GM10248 (cell line): ENCODE results near the gene BBX.

ENCODE experiments used
- CTCF ChIA-PET: fragments of 300-600 bp; sonication (Branson Sonifier 250); formaldehyde crosslinking; extraction: SDS; loops from one replicate; lab custom pipeline; 2021; ENCODE audit warnings: antibody characterized with exemption; lab: Yijun Ruan, JAX
- POLR2A ChIA-PET: fragments of 350-650 bp; sonication (Branson Sonifier 250); formaldehyde crosslinking; extraction: SDS; loops from one replicate; lab custom pipeline; 2020; ENCODE audit warnings: antibody characterized with exemption; lab: Yijun Ruan, JAX
- DNase-seq: peaks from one replicate; pipeline ENCODE4 v3.0.0; 2012; ENCODE audit errors: extremely low spot score
- CTCF ChIP-seq: IDR thresholded peaks from 2 replicates; pipeline ENCODE4 v1.5.1; 2012; ENCODE audit warnings: mild to moderate bottlenecking, low read depth; ENCODE audit errors: extremely low read depth, missing control alignments, control extremely low read depth

The BBX gene

GRCh38 chr3:107817076-107817475 lies 294.3 kb downstream of the BBX start:
- ChIA-PET CTCF (interaction anchor here (1.7 kb wide), 1 partner anchor 25 kb away, joined by 4 read pairs; no protein-coding TSS in a partner anchor), POLR2A (no interaction called here)
- DNase-seq = no peak
- TF ChIP-seq CTCF = no peak

GRCh38 chr3:107818025-107818424 lies 295.3 kb downstream of the BBX start:
- ChIA-PET POLR2A (no interaction called here), CTCF (interaction anchor here (1.8 kb wide), 1 partner anchor 35 kb away, joined by 5 read pairs; no protein-coding TSS in a partner anchor)
- DNase-seq = no peak
- TF ChIP-seq CTCF = no peak

DNA sequence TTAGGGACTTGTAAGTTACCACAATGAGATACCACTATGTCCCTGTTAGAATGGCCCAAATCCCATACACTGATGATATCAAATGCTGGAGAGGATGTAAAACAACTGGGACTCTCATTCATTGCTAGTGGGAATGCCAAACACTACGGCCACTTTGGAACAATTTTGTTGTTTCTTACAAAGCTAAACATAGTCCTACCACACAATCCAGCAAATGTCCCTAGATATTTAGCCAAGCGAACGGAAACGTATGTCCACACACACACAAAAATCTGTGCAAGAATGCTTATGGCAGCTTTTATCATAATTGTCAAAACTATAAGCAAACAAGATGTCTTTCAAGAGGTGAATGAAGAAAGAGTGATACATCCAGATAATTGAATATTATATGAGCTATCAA lies 296.9 kb downstream of the BBX start:
- TF ChIP-seq CTCF = no peak
- ChIA-PET POLR2A (no interaction called here), CTCF (interaction anchor here (1.8 kb wide), 1 partner anchor 33 kb away, joined by 5 read pairs; no protein-coding TSS in a partner anchor)
- DNase-seq = no peak

DNA sequence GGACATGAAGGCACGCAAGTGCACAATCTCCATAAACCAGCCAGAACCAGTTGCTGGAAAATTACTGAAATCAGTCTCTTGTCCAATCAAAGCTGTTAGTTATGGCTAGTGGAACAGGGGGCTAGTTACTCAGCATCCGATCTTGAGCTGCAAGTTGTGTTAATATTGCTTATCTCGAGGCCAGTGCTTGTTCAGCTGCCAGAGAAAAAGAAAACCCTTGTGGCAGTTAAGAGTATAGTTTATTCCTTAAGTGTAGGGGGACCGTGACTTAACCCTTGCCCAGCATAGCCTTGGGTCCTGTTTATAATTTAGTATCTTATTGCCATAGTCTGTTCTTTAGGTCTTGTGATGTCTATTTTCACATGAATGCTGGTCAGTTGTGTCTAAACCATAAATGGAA lies 299.5 kb downstream of the BBX start:
- CTCF ChIA-PET = no interaction called here
- POLR2A ChIA-PET = no interaction called here
- no peak for TF ChIP-seq CTCF
- DNase-seq = no peak

DNA sequence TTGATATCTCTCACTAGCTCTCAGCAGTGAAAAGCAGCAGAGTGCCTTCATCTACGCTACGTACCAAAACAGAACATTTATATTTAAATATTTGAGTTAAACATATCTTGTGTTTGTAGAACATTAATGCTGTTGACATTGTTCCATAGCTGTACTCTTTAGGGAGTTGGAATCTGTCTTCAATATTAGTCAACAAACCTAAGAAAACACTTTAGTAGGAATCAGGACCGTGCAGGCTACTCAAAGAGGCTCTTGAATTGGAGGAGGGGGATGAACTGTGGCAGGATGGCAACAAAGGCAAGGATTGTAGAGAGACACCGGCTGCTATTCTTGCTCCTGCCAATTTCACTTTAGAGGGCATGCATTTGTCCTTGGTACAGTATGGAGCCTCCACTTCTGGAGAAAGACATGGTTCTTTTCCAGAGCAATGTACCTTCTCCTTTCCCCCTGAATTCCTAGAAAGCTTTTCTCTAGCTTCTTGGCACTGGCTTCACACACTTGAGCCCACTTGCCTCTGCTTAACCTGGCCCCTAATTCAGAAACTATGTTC lies 302.1 kb downstream of the BBX start:
- ChIA-PET CTCF (interaction anchor here (1.2 to 1.6 kb wide), 2 partner anchors 11 to 13 kb away, joined by 3 to 4 read pairs; no protein-coding TSS in a partner anchor), POLR2A (no interaction called here)
- DNase-seq = no peak
- TF ChIP-seq CTCF = no peak

GRCh38 chr3:107825556-107825955 lies 302.8 kb downstream of the BBX start:
- DNase-seq = no peak

More at GRCh38 chr3:107825556-107825955, 302.8 kb downstream of the BBX start:
- POLR2A ChIA-PET = no interaction called here
- CTCF ChIA-PET = interaction anchor here (1.2 kb wide), 1 partner anchor 11 kb away, joined by 3 read pairs; no protein-coding TSS in a partner anchor
- no peak for TF ChIP-seq CTCF
